Measurements from ENCODE around the gene GCK. TPM values are rescaled to one million over a fixed set of nuclear protein-coding genes. Genes with fewer than 3 reads are reported as not detected.

The GCK gene
- total and polyA plus RNA-seq, 2 of the 13 experiments (the other 11 are each of a cell fraction or from before 2014, with no cell fraction given): not detected

GRCh38 chr7:44156453-44157010 is 32.7 kb downstream of the GCK start:
- Histone ChIP-seq H2AFZ (ENCODE audit: low read length) (no peak overlapping the region), H3K27ac (ENCODE audit: extremely low read length, insufficient read depth, low read length) (no peak overlapping the region), H3K4me1 (ENCODE audit: insufficient read depth, low read length) (peaks cover 9% of the 10 kb centered on the region), H3K4me3 (replicated peaks in 1 of 3; ENCODE audit: insufficient read depth in 1 of 3, low read depth in 2 of 3, low read length in 3 of 3) (no peak overlapping the region), H3K27me3 (ENCODE audit: control insufficient read depth in 1 of 2, insufficient read depth in 2 of 2, low read length in 2 of 2) (peaks cover 0 to 27% of the 10 kb centered on the region in 2 experiments; a peak in 3 of 5 replicates), H3K9me3 (ENCODE audit: low read length) (no peaks in the 10 kb centered on the region), H3K9ac (ENCODE audit: insufficient read depth, low read depth, low read length) (no peak overlapping the region), H3K36me3 (replicated peaks in 1 of 2; ENCODE audit: control insufficient read depth in 1 of 2, insufficient read depth in 2 of 2, low read length in 2 of 2) (no peaks in the 10 kb centered on the region), H3K4me2 (ENCODE audit: low read depth, low read length) (no peak overlapping the region), H4K20me1 (ENCODE audit: insufficient read depth, low read length) (no peaks in the 10 kb centered on the region), H3K79me2 (ENCODE audit: insufficient read depth, low read length) (no peaks in the 10 kb centered on the region)
- FAIRE-seq (no peak), ATAC-seq (no peak), DNase-seq (ENCODE audit: low spot score) (no peak)
- BruUV-seq (replicated peaks): no TSS peak
- intact Hi-C loops (cut with micrococcal nuclease; ENCODE audit: unreplicated experiment) (no loop called here), in situ Hi-C loops (cut with HindIII; ENCODE audit: extremely low pct_ligation_motif_present, low pct_unique_long_range_greater_than_20kb) (no loop called here)
- no peak for TF ChIP-seq ZNF230 (CRISPR knock-in tag; IDR thresholded peaks at IDR 0.05)
- POLR2A ChIA-PET: no interaction called here
- no CpG with 5 or more reads among the region's 4 CpGs for WGBS (ENCODE audit: low lambda C conversion rate)
- CTCF ChIA-PET (ENCODE audit: low intra/inter-chr PET ratio, low total read pairs): no interaction called here

DNA sequence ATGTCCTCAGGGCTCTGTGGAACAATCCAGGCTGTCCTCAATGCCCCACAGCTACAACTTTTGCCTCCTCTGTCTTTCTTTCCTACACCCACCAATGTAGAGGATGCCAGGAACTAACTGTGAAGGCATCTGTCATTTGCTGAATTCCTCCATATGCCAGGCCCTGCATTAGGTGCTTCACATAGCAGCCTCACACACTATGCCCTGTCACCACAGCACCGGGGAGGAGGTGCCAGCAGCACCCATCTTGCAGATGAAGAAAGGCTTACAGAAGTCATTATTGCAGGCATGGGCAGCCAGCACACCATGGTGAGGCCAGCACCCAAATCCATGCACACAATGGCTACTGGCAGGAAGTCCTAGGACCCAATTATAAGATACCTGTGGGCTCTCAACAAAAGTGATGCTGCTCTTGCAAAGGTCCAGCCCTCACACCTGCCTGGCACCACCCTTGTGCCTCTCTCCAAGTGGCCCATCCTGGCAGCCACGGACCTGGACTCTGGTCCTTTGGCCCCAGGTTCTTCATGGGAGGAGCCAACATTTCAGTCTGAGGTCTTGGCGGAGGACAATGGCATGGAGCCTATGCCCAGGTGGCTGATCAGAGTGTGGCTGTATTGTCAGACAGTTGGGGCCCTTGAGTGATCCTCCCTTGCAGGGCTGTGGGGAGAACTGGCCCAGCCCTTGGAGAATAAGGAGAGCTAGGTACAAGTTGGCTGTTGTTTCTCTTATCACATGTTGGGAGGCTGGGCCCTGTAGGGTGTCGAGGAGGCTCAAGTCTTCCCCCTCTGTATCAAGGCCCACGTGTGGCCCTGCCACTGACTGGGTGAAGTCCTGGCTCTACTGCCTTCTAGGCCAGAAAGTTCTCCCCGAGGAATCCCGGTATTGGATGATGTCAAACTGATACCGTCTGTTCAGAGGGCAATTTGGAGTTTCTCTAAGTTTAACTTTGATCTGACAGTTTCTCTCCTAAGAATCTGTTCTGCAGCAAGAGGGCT is 33.8 kb downstream of the GCK start:
- Histone ChIP-seq H3K4me3 (replicated peaks in 1 of 3; ENCODE audit: insufficient read depth in 1 of 3, low read depth in 2 of 3, low read length in 3 of 3) (no peak overlapping the region), H3K27me3 (ENCODE audit: control insufficient read depth in 1 of 2, insufficient read depth in 2 of 2, low read length in 2 of 2) (peaks cover 2 to 37% of the 10 kb centered on the region in 2 experiments; a peak in 3 of 5 replicates), H3K4me1 (ENCODE audit: insufficient read depth, low read length) (peaks cover 9% of the 10 kb centered on the region), H3K79me2 (ENCODE audit: insufficient read depth, low read length) (no peaks in the 10 kb centered on the region), H3K9me3 (ENCODE audit: low read length) (no peaks in the 10 kb centered on the region), H3K36me3 (replicated peaks in 1 of 2; ENCODE audit: control insufficient read depth in 1 of 2, insufficient read depth in 2 of 2, low read length in 2 of 2) (no peaks in the 10 kb centered on the region), H3K4me2 (ENCODE audit: low read depth, low read length) (no peak overlapping the region), H3K27ac (ENCODE audit: extremely low read length, insufficient read depth, low read length) (no peak overlapping the region), H2AFZ (ENCODE audit: low read length) (no peak overlapping the region), H4K20me1 (ENCODE audit: insufficient read depth, low read length) (no peaks in the 10 kb centered on the region), H3K9ac (ENCODE audit: insufficient read depth, low read depth, low read length) (no peak overlapping the region)
- FAIRE-seq: no peak
- ATAC-seq: no peak
- CTCF ChIA-PET (ENCODE audit: low intra/inter-chr PET ratio, low total read pairs): no interaction called here
- no TSS peak for BruUV-seq (replicated peaks)
- POLR2A ChIA-PET: no interaction called here
- WGBS (ENCODE audit: low lambda C conversion rate): 21% methylated on average over 6 of the region's 8 CpGs
- intact Hi-C loops (cut with micrococcal nuclease; ENCODE audit: unreplicated experiment) (no loop called here), in situ Hi-C loops (cut with HindIII; ENCODE audit: extremely low pct_ligation_motif_present, low pct_unique_long_range_greater_than_20kb) (no loop called here)
- DNase-seq (ENCODE audit: low spot score): no peak
- no peak for TF ChIP-seq ZNF17 (CRISPR knock-in tag; IDR thresholded peaks at IDR 0.05)
- TF ChIP-seq, protein P1, sequence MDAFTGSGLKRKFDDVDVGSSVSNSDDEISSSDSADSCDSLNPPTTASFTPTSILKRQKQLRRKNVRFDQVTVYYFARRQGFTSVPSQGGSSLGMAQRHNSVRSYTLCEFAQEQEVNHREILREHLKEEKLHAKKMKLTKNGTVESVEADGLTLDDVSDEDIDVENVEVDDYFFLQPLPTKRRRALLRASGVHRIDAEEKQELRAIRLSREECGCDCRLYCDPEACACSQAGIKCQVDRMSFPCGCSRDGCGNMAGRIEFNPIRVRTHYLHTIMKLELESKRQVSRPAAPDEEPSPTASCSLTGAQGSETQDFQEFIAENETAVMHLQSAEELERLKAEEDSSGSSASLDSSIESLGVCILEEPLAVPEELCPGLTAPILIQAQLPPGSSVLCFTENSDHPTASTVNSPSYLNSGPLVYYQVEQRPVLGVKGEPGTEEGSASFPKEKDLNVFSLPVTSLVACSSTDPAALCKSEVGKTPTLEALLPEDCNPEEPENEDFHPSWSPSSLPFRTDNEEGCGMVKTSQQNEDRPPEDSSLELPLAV (CRISPR knock-in tag; conservative IDR thresholded peaks at IDR 0.05; ENCODE audit: low read depth): no peak
- TF ChIP-seq ZNF337 (CRISPR knock-in tag; IDR thresholded peaks at IDR 0.05; ENCODE audit: borderline replicate concordance, low read depth): no peak
- no peak for TF ChIP-seq ZNF674 (CRISPR knock-in tag; IDR thresholded peaks at IDR 0.05; ENCODE audit: low read depth)
- no peak for TF ChIP-seq HOXA7 (CRISPR knock-in tag; IDR thresholded peaks at IDR 0.05)
- TF ChIP-seq DR1 (CRISPR knock-in tag; IDR thresholded peaks at IDR 0.05): no peak
- TF ChIP-seq CTCF (CRISPR knock-in tag; IDR thresholded peaks at IDR 0.05): no peak
- no peak for TF ChIP-seq RNF2 (conservative IDR thresholded peaks at IDR 0.05; ENCODE audit: low read depth)
- no peak for TF ChIP-seq ZNF83 (CRISPR knock-in tag; IDR thresholded peaks at IDR 0.05; ENCODE audit: borderline replicate concordance)
- no peak for TF ChIP-seq HES4 (CRISPR knock-in tag; IDR thresholded peaks at IDR 0.05; ENCODE audit: borderline replicate concordance)
- TF ChIP-seq ZBTB8A (CRISPR knock-in tag; IDR thresholded peaks at IDR 0.05; ENCODE audit: borderline replicate concordance, low read depth): no peak
- no peak for TF ChIP-seq BRCA1 (CRISPR knock-in tag; IDR thresholded peaks at IDR 0.05)
- no peak for TF ChIP-seq ZNF558 (CRISPR knock-in tag; IDR thresholded peaks at IDR 0.05; ENCODE audit: borderline replicate concordance)

All from HepG2 (cell line).